GM21367 (cell line): ENCODE results near the gene C1QBP.
"Not testable (repeated sequence)": the region's sequence is repeated elsewhere in the genome, so short reads cannot be mapped to it uniquely, and the experiment has no call there.

Experiments
- ATAC-seq: cut with Tn5 transposase; IDR thresholded peaks from one replicate; pipeline ENCODE4 v1.9.1; 2021; ENCODE audit not compliant: unreplicated experiment

The C1QBP gene

DNA sequence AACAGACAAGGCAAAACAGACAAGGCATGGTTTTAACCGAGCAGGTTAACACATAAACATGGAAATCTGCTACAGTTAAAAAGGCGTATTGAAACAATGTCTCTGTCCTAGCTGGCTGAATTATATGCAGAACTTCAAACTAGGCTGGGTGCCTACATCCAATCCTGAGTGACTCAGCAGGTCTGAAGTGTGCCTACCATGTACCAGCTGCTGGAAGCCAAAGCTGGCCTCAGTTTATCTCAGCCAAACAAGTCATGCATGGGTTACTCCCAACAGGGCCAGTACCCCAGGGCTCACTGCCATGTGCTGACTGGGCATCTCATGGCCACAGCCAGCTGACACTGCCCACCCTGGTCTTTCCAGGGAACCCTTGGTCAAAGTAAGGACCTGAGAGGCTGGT lies 4.0 kb downstream of the C1QBP start:
- no peak for ATAC-seq

DNA sequence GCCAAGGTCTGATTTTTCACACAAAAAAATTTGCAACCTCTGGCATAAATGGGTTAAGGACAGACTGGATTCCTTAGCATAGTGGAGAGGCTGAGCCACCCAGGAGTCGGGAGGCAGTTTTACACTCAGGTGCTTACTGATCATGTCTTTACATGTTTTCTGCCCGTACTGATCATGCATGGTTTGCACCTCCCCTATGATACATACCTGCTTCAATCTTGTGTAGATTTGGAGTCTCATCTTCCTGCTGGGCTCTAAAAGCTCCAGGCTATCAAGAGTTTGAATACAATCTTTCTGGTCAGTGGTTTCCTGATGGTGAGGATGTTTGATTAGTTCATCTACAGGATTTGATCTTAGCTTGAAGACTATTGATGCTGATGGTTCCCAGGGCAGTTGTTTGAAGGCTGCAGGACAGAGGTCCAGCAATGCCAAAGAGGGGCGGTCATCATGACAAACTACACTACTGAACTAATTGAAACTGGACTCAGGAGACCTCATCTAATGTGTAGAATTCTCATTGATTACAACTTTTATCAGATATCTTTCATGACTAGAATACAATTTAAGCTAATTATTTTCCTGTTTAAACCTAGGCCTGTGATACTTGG lies 6.9 kb downstream of the C1QBP start:
- no peak for ATAC-seq

DNA sequence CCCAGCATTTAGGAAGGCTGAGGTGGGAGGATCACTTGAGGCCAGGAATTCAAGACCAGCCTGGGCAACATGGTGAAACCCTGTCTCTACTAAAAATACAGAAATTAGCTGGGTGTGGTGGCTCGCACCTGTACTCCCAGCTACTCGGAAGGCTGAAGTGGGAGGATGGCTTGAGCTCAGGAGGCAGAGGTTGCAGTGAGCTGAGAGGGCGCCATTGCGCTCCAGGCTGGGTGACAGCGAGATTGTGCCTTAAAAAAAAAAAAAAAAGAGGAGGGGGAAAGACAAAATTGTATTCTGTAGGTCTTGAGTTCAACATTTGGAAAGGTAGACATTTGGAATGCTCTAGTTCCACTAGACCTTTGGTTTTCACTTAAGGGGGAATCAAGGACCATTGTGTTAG lies 7.7 kb downstream of the C1QBP start:
- not testable (repeated sequence) for ATAC-seq

- no peak for ATAC-seq
These were observed 8.4 kb downstream of the C1QBP start for GRCh38 chr17:5430413-5430999.

DNA sequence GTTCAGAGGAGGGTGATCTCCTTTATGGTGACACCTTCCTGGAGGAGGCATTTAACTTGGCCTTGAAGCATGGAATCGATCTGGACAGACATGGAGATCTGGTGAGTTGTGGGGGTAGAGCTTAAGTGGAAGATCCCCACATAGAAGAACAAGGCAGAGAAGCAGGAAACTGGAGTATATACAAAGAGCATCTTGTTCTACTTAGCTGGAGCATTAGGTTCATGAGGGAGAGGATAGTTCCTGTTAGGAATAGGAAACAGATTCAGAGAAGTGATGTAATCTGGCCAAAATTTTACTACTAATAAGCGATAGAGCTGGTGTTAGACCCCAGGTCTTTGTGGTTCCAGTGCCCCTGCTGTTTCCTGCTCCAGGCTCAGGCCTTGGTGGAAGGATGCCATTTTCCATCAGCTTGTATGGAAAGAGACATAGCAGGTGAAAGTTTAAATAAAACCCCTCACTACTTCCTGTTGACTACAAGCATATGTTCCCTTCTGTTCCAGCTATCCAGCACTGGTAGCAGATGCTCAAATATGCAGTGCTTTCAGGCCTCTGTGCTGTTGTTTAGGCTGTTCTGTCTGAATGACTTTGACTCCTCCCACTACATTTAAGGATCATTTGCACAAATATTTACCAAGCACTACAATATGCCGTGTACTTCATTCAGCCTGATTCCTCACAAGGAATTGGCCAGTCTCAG lies 9.6 kb downstream of the C1QBP start:
- no peak for ATAC-seq

DNA sequence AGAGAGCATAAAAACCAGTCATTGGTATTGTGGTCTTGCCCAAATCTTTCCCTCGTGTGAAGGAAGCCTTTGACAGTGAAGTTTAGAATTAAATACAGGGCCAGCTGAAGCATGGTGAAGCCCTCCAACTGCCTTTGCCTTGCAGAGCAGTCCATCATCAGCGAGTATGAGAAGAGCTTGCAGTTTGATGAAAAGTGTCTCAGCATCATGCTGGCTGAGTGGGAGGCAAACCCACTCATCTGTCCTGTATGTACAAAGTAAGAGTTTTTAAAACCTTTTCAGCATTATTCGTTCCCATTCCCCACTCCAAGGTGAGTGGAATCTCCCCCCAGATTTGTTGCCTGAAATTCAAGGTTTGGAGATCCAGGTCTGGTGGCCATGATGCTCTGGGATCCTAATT lies 13.1 kb downstream of the C1QBP start:
- no peak for ATAC-seq

GRCh38 chr17:5424909-5425308 lies 14.0 kb downstream of the C1QBP start:
- no peak for ATAC-seq

DNA sequence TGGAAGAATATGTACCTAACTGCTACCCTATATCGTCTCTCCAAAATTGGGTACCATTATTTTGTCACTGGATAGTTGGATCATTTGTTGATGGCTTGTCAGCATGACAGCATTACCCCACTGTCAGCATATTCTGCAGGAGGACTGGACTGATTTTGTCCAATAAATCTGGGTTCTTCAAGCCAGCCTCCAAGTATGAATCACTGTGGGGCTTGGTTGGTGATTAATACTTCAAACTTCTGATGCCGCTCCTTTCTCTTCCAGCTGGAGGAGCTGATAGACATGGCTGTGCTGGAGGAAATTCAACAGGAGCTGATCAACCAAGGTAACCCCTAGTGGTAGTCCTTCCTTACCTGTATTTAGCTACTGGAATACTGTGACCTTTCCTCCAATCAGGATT lies 16.4 kb downstream of the C1QBP start:
- no peak for ATAC-seq

DNA sequence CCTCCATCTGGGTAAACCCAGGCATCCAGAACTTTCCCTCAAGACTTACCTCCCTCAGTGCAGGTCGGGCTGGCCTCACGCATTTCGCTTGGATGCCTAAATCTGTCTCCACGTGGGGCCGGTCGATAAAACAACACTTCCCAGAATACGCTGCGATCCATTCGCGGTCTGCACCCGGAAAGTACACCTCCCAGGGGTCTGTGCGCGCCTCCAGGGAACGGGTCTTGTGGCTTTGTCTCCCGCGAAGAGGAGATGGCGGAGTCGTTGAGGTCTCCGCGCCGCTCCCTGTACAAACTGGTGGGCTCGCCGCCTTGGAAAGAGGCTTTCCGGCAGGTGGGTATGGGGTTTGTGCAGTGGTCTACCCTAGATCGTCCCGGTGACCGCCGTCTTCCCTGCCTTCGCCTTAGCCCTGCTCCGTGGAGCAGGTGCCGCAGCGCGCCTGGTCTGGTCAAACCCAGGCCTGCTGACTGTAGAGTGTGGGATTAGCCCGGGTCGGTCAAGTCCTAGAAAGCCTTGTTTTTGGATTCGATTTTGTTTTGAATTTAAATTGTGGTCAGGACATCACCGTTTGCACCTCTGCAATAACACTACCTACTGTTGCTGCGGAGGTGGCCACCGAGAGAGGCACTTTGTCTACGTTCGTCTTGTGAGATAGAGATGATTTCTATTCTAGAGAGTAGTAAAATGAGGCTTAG lies 18.8 kb downstream of the C1QBP start, which contains the start of gene RPAIN:
Gene RPAIN (plus strand): TSS at position 224 of the 695 bp plus-strand sequence. CDS start 29 bp downstream, at position 253.
- ATAC-seq = peak; percentile 61

DNA sequence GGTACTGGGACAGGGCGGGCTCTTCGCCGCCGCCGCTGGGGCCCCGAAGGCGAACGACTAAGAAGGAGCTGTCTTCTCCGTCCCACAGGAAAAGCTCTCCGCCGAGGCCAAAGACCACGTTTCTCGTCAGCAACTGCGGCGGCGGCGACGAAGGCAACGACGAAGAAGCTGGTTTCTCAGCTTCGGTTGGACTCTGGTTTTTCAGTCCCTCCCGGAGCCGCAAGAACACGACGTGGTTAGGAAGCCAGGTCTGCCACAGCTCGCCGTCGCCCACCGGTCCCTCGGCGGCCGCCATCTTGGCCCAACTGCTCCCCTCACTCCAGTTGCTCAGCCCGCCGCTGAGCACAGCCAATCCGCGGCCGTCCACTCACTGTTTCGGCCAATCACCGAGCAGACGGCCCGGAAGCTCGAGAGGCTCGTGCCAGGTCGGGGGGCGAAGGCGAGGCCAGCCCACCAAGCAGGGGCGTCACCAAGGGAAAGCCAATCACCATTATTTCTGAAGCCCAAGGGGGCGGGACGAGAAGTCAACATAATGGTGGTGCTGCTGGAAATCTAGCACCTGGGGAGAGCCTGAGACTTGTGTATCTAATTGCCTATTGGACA lies 19.5 kb downstream of the C1QBP start, which contains the start of gene NUP88:
Gene NUP88 (minus strand): TSS at position 307 of the 603 bp plus-strand sequence. CDS start 12 bp downstream, at position 295.
- ATAC-seq = peak; percentile 77

DNA sequence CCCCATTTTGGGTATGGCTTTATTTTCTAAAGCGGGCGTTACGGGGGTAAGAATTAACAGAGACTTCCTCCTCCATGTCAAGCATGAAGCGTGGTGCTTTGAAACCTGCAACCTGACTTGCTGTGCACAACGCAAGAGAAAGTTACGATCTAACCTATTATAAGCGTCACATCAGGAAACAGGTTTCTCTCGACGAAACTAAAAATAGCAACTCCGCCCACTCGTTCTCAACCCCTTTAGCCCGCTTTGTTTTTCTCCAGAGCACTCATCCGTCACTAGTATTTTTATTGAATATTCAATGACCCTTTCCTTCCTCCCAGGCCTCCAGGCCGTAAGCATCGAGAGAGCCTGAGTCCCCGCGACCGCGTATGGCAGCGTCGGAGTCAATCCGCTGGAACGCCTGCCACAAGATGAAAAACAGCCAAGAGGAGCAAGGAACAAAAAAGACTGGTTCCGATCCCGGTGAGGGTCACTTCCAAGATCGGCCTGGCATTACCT lies 20.0 kb downstream of the C1QBP start:
- no peak for ATAC-seq

DNA sequence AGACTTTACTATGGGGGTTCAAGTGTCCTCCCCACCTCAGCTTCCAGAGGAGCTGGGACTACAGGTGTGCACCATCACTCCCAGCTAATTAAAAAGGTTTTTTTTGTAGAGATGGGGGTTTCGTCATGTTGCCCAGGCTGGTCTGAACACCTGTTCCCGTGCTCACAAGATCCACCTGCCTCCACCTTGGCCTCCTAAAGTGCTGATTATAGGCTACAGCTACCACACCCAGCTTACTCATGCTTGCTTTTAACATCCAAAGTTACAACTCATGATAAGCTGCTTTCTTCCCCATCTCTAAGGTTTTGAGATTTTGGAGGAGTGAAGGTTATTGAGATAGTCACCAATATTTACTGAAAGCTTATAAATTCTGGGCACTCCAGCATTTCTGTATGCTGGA lies 22.1 kb downstream of the C1QBP start:
- no peak for ATAC-seq

GRCh38 chr17:5413682-5414081 lies 25.3 kb downstream of the C1QBP start:
- ATAC-seq = no peak

- ATAC-seq = no peak
These were observed 28.2 kb downstream of the C1QBP start for GRCh38 chr17:5410594-5411272.

- ATAC-seq = no peak
These were observed 30.8 kb downstream of the C1QBP start for GRCh38 chr17:5408186-5408585.

- no peak for ATAC-seq
These were observed 33.6 kb downstream of the C1QBP start for GRCh38 chr17:5405400-5405799.

DNA sequence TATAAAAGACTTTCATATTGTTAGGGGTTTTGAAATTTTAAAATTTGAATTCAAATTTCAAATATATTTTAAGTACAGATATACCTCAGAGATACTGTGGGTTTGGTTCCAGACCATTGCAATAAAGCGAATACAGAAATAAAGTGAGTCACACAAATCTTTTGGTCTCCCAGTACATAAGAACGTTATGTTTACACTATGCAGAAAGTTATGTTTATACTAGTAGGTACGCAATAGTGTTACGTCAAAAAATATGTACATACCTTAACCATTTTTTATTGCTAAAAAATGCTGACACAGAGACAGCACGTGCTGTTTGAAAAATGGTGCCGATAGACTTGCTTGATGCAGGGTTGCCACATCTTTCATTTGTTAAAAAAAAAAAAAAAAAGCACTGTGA lies 39.2 kb downstream of the C1QBP start:
- no peak for ATAC-seq

DNA sequence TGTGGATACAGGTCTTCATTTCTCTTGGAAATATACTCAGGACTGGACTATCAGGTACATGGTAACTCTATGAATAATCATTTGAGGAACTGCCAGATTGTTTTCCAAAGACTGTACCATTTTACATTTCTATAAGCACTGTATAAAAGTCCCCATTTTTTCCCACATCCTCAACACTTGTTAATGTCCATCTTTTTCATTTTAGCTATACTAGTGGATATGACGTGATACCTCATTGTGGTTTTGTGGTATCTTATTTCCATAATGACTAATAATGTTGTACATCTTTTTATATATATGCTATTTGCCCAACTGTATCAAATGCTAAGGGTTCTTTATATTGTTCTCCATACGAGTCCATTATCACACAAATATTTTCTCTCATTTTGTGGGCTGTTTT lies 42.3 kb downstream of the C1QBP start:
- ATAC-seq = no peak

GRCh38 chr17:5391678-5392077 lies 47.3 kb downstream of the C1QBP start:
- ATAC-seq = no peak
